IgD-negative memory B cell (primary cell): ENCODE data around the gene CLEC4A. TPM values are rescaled to one million over a fixed set of nuclear protein-coding genes. Genes with fewer than 3 reads are reported as not detected.
A peak's percentile ranks its signal among the peaks of the same experiment; 100 is the strongest.
"Not testable (repeated sequence)": the region's sequence is repeated elsewhere in the genome, so short reads cannot be mapped to it uniquely, and the experiment has no call there.

Experiments used
- H3K27ac Mint-ChIP-seq, 3 donors: one replicate each; pipeline ENCODE4 v1.8.0; 2020 to 2022; ENCODE audit warnings: mild to moderate bottlenecking in 3 of 3, mixed read lengths in 3 of 3, moderate library complexity in 1 of 3
- H3K27me3 Mint-ChIP-seq: one replicate; pipeline ENCODE4 v1.8.0; 2021; ENCODE audit warnings: mixed read lengths
- H3K36me3 Mint-ChIP-seq: one replicate; pipeline ENCODE4 v1.8.0; 2020; ENCODE audit warnings: mild to moderate bottlenecking, mixed read lengths
- H3K4me1 Mint-ChIP-seq, 3 donors: one replicate each; pipeline ENCODE4 v1.8.0; 2020 to 2022; ENCODE audit warnings: mixed read lengths in 3 of 3, mild to moderate bottlenecking in 1 of 3
- H3K4me3 Mint-ChIP-seq, 4 donors: one replicate each; pipeline ENCODE4 v1.8.0; 2020 to 2022; ENCODE audit warnings: mild to moderate bottlenecking in 4 of 4, mixed read lengths in 4 of 4, moderate library complexity in 3 of 4
- H3K9me3 Mint-ChIP-seq, 3 donors: one replicate each; pipeline ENCODE4 v1.8.0; 2020 to 2021; ENCODE audit warnings: mixed read lengths in 3 of 3, mild to moderate bottlenecking in 1 of 3
- polyA plus RNA-seq: library from polyadenylated mRNA; unstranded; fragments of 300-500 nt; fragmentation: Illumina TruSeq; gene quantifications from one replicate; pipeline ENCODE4 v1.2.3, GENCODE V29; 2021

CLEC4A gene
- polyA plus RNA-seq: 6.9 TPM

DNA sequence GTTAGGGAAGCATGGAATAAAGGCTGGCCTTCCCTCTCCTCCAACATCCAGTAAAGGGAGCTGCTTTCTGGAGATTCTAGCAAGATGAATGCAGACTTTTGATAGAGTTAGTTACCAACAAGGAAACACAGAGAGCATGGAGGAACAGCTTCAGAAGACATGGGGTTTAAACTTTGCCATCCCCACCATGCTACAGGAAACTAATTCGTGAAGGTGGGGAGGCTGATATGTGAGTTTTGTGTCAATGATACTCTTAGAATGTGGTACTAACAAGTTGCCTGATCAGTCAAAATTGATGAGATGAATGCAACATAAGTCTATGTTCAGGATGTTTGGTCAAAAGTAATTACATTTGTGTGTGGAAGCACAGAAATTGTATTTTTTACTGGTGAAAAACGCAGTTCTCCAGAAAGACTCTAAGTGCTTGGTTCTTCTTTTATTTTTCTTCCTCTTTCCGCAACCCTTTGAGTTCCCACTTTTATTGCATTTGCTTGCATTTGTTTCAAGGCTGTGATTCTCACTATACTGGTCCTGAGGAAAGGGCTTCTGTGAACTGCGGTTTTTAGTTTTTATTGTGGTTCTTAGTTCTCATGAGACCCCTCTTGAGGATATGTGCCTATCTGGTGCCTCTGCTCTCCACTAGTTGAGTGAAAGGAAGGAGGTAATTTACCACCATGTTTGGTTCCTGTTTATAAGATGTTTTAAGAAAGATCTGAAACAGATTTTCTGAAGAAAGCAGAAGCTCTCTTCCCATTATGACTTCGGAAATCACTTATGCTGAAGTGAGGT is at the start of gene CLEC4A:
Gene CLEC4A (plus strand): TSS at position 494 of the 789 bp plus-strand sequence. CDS start 262 bp downstream, at position 756.
- Mint-ChIP-seq H3K4me3 (peak within 1 kb of the TSS; percentile 28 to 87 (median 72)), H3K27ac (peak within 1 kb of the TSS; percentile 6 to 88 (median 40)), H3K27me3 (no peaks in the 10 kb centered on the region), H3K4me1 (peaks cover 13 to 18% (median 15%) of the 10 kb centered on the region in 3 donors), H3K9me3 (peaks cover 0 to 4% (median 2%) of the 10 kb centered on the region in 3 donors), H3K36me3 (peaks cover 13% of the 10 kb centered on the region)

- Mint-ChIP-seq H3K36me3 (no peaks in the 10 kb centered on the region), H3K27me3 (peaks cover 2% of the 10 kb centered on the region), H3K27ac (no peak overlapping the region), H3K4me3 (no peak overlapping the region), H3K4me1 (peaks cover 11 to 20% (median 14%) of the 10 kb centered on the region in 3 donors), H3K9me3 (no peaks in the 10 kb centered on the region)
These were observed 47.5 kb upstream of the CLEC4A start for GRCh38 chr12:8075935-8076334.

- Mint-ChIP-seq H3K27ac (no peak overlapping the region), H3K27me3 (peaks cover 2% of the 10 kb centered on the region), H3K9me3 (no peaks in the 10 kb centered on the region), H3K36me3 (no peaks in the 10 kb centered on the region), H3K4me1 (peaks cover 11 to 25% (median 14%) of the 10 kb centered on the region in 3 donors), H3K4me3 (no peak overlapping the region)
These were observed 47.1 kb upstream of the CLEC4A start for GRCh38 chr12:8076366-8076765.

DNA sequence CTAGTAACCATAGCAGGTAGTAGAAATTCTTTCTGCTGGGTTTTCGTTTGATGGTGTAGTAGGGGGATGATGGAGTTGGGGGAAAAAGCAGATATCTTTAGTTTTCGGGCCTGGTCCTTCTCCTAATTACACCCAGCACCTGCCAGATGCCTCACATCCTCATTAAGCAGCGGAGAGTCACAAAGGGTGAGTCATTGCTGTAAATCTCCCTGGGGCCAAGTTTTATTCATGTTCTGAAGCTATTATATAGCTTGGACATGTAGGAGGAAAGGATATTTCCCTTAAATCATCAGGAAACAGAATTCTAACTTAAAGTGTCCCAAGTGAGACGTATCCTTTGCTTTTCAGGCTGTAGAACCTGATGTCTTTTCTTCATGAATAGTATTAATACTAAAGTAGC is 46.2 kb upstream of the CLEC4A start:
- Mint-ChIP-seq H3K9me3 (no peaks in the 10 kb centered on the region), H3K36me3 (no peaks in the 10 kb centered on the region), H3K4me3 (peak overlapping the region in 1 of 4 donors; percentile 15)

GRCh38 chr12:8078398-8078797 is 45.0 kb upstream of the CLEC4A start:
- Mint-ChIP-seq H3K9me3 (no peaks in the 10 kb centered on the region), H3K27ac (peak overlapping the region in 1 of 3 donors; percentile 46), H3K4me3 (peak overlapping the region in 1 of 4 donors; percentile 74), H3K36me3 (no peaks in the 10 kb centered on the region), H3K4me1 (peaks cover 19 to 32% (median 21%) of the 10 kb centered on the region in 3 donors), H3K27me3 (no peaks in the 10 kb centered on the region)

More for the DNA sequence above, 46.2 kb upstream of the CLEC4A start:
- Mint-ChIP-seq H3K27me3 (peaks cover 2% of the 10 kb centered on the region), H3K27ac (no peak overlapping the region), H3K4me1 (peaks cover 11 to 25% (median 14%) of the 10 kb centered on the region in 3 donors)

DNA sequence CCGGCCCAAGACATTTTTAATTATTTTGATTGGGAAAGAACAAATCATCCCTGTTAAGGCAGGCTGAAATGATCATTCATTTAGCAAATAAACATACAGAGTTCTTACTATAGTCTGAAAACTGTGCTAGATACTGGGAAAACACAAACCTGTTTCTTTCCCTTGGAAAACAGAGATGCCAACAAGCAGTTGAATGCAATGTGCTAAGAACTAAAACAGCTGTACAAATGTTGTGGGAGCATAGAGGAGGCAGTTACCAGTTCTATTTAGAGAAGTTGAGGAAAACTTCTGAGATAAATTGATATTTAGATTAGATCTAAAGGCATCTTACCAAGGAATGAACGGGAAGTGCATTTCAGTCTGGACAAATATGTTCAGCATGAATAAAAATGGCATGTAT is 44.5 kb upstream of the CLEC4A start:
- no peaks in the 10 kb centered on the region for H3K9me3 Mint-ChIP-seq
- H3K27me3 Mint-ChIP-seq: no peaks in the 10 kb centered on the region
- peak overlapping the region in 1 of 4 donors; percentile 74 for H3K4me3 Mint-ChIP-seq
- peak overlapping the region in 2 of 3 donors; percentile 61 to 82 for H3K27ac Mint-ChIP-seq
- peaks cover 20 to 37% (median 25%) of the 10 kb centered on the region in 3 donors for H3K4me1 Mint-ChIP-seq
- no peaks in the 10 kb centered on the region for H3K36me3 Mint-ChIP-seq

GRCh38 chr12:8080120-8080519 is 43.3 kb upstream of the CLEC4A start:
- H3K4me3 Mint-ChIP-seq: peak overlapping the region; percentile 35 to 74 (median 59)
- H3K27ac Mint-ChIP-seq: peak overlapping the region in 2 of 3 donors; percentile 82 to 90
- H3K36me3 Mint-ChIP-seq: no peaks in the 10 kb centered on the region
- H3K27me3 Mint-ChIP-seq: no peaks in the 10 kb centered on the region
- peaks cover 29 to 45% (median 33%) of the 10 kb centered on the region in 3 donors for H3K4me1 Mint-ChIP-seq
- no peaks in the 10 kb centered on the region for H3K9me3 Mint-ChIP-seq

DNA sequence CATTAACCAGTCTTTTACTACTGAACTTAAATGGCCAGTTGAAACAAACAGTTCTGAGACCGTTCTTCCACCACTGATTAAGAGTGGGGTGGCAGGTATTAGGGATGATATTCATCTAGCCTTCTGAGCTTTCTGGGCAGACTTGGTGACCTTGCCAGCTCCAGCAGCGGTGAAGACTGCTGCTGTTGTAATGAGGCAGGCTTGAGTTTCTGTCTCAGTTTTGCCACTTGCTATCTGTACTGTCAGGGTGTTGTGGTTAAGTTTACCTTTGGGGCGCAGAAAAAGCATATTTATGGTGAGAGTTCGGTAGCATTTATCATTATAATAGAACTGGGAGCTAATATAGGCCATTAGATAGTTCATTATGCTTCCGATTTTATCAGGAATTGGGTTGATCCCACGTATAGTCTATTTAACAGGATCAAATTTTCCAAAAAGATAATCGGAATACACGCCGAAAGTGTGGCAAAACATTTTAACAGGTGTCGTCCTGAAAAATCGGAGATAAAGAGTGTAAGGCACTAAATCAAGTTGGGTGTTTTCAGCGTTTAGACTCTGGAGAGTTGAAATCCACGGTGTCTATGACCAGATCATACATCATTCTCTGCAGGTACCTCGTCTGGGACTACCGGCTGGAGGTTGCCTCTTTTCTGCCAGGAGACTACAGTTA is 42.0 kb upstream of the CLEC4A start:
- H3K9me3 Mint-ChIP-seq: no peaks in the 10 kb centered on the region
- no peaks in the 10 kb centered on the region for H3K36me3 Mint-ChIP-seq
- H3K4me3 Mint-ChIP-seq: peak overlapping the region; percentile 87 to 99 (median 96)
- peaks cover 33 to 47% (median 36%) of the 10 kb centered on the region in 3 donors for H3K4me1 Mint-ChIP-seq
- H3K27ac Mint-ChIP-seq: peak overlapping the region; percentile 70 to 99 (median 98)
- H3K27me3 Mint-ChIP-seq: no peaks in the 10 kb centered on the region

- H3K36me3 Mint-ChIP-seq: no peaks in the 10 kb centered on the region
- peak overlapping the region; percentile 70 to 99 (median 98) for H3K27ac Mint-ChIP-seq
- no peaks in the 10 kb centered on the region for H3K27me3 Mint-ChIP-seq
- H3K9me3 Mint-ChIP-seq: no peaks in the 10 kb centered on the region
- peaks cover 41 to 51% (median 42%) of the 10 kb centered on the region in 3 donors for H3K4me1 Mint-ChIP-seq
- peak overlapping the region; percentile 87 to 99 (median 96) for H3K4me3 Mint-ChIP-seq
These were observed 40.7 kb upstream of the CLEC4A start for GRCh38 chr12:8082808-8083100.

DNA sequence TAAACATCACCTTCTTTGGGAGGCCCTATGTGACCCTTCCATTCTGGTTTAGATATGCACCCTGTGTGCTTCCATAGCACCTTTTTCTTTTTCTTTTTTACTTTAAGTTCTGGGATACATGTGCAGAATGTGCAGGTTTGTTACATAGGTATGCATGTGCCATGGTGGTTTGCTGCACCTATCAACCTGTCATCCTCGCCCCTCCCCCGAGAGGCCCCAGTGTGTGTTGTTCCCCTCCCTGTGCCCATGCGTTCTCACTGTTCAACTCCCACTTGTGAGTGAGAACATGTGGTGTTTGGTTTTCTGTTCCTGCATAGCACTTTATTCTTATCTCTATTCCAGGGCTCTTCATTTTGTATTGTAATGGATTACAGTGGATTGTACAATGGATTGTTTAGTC is 39.1 kb upstream of the CLEC4A start:
- not testable (repeated sequence) for H3K9me3 Mint-ChIP-seq, H3K36me3 Mint-ChIP-seq, H3K27me3 Mint-ChIP-seq
- peak overlapping the region; percentile 40 to 70 (median 50) for H3K27ac Mint-ChIP-seq
- peak overlapping the region; percentile 54 to 90 (median 84) for H3K4me3 Mint-ChIP-seq
- H3K4me1 Mint-ChIP-seq: peaks cover 50 to 59% (median 52%) of the 10 kb centered on the region in 3 donors

DNA sequence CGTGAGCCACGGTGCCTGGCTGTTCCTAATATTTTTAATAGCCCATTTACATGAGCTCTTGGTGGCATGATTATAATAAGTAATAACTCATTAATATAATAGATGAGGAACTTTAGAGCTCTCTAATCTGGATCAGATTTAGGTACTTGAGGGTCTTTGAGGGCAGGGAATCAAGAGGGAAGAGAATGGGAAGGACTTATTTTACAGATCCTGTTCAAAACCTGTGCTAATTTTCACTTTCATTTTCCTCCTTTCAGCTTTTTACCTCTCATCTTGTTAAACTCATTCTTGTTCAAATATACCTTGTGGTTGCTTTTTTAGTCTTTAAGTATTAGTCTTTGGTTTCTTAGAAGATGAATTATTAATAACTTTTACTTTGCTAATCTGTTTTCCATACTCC is 35.8 kb upstream of the CLEC4A start:
- H3K27me3 Mint-ChIP-seq: no peaks in the 10 kb centered on the region

DNA sequence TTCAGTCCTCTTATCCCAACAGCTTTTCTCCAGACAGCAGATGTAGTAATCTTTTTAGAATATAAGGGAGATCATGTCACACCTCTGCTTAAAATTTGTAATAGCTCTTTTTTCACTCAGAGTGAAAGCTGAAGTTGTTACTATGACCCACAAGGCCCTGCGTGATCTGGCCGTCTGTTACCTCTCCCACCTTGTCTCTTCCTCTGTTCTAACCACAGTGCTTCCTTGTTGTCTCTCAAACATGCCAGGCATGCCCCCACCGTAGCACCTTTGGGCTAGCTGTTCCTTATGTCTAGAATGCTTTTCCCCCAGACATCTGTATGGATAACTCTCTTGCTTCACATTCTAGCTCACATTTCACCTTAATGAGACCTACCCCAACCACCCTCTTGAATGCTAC is 34.8 kb upstream of the CLEC4A start:
- H3K9me3 Mint-ChIP-seq: no peaks in the 10 kb centered on the region
- H3K36me3 Mint-ChIP-seq: peaks cover 2% of the 10 kb centered on the region
- peak overlapping the region; percentile 67 to 94 (median 92) for H3K27ac Mint-ChIP-seq
- H3K4me3 Mint-ChIP-seq: peak overlapping the region; percentile 63 to 87 (median 79)
- peaks cover 34 to 36% (median 36%) of the 10 kb centered on the region in 3 donors for H3K4me1 Mint-ChIP-seq
- no peaks in the 10 kb centered on the region for H3K27me3 Mint-ChIP-seq

More for the DNA sequence above, 35.8 kb upstream of the CLEC4A start:
- H3K4me1 Mint-ChIP-seq: peaks cover 41 to 43% (median 42%) of the 10 kb centered on the region in 3 donors
- peaks cover under 1% of the 10 kb centered on the region for H3K36me3 Mint-ChIP-seq
- no peaks in the 10 kb centered on the region for H3K9me3 Mint-ChIP-seq
- peak overlapping the region in 3 of 4 donors; percentile 40 to 87 (median 86) for H3K4me3 Mint-ChIP-seq
- H3K27ac Mint-ChIP-seq: peak overlapping the region; percentile 67 to 94 (median 92)

DNA sequence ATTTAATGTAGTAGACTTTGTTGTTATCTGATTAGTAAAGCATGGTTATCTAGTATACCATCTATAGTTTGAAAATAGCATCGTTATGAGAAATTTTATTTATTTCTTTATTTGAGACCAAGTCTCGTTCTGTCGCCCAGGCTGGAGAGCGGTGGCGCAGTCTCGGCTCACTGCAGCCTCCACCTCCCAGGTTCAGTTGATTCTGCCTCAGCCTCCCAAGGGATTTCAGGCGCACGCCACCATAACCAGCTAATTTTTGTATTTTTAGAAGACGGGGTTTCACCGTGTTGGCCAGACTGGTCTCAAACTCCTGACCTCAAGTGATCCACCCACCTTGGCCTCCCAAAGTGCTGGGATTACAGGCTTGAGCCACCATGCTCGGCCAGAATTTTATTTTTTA is 34.1 kb upstream of the CLEC4A start:
- not testable (repeated sequence) for H3K36me3 Mint-ChIP-seq, H3K27me3 Mint-ChIP-seq, H3K9me3 Mint-ChIP-seq
- Mint-ChIP-seq H3K27ac (peak overlapping the region in 2 of 3 donors; percentile 67 to 94), H3K4me1 (peaks cover 27 to 31% (median 29%) of the 10 kb centered on the region in 3 donors), H3K4me3 (peak overlapping the region in 2 of 4 donors; percentile 86 to 87)

- no peak overlapping the region for H3K27ac Mint-ChIP-seq
- peaks cover 3% of the 10 kb centered on the region for H3K36me3 Mint-ChIP-seq
- H3K9me3 Mint-ChIP-seq: no peaks in the 10 kb centered on the region
- H3K4me1 Mint-ChIP-seq: peaks cover 23 to 27% (median 24%) of the 10 kb centered on the region in 3 donors
- H3K4me3 Mint-ChIP-seq: no peak overlapping the region
- no peaks in the 10 kb centered on the region for H3K27me3 Mint-ChIP-seq
These were observed 33.7 kb upstream of the CLEC4A start for GRCh38 chr12:8089716-8090115.

- Mint-ChIP-seq H3K27me3 (no peaks in the 10 kb centered on the region), H3K4me3 (no peak overlapping the region), H3K4me1 (peaks cover 8 to 11% (median 10%) of the 10 kb centered on the region in 3 donors), H3K9me3 (no peaks in the 10 kb centered on the region), H3K36me3 (peaks cover 12% of the 10 kb centered on the region), H3K27ac (no peak overlapping the region)
These were observed 30.1 kb upstream of the CLEC4A start for GRCh38 chr12:8093291-8093690.
